GM23338 (cell line): ENCODE data around the gene CDR2L. TPM values are rescaled to one million over a fixed set of nuclear protein-coding genes. Genes with fewer than 3 reads are reported as not detected.

ENCODE experiments used
- ATAC-seq: fragments of 200-7000 bp; cut with Tn5 transposase; 3 replicates; pipeline ENCODE4 v1.9.1; 2020
- DNase-seq: peaks from one replicate; pipeline ENCODE4 v3.0.0-alpha.2; 2015; ENCODE audit warnings: low spot score
- H2AFZ ChIP-seq: fragments of 200-600 bp; sonication (generic); 2 replicates; pipeline ENCODE4 v1.8.0; 2016; ENCODE audit warnings: antibody characterized with exemption, mild to moderate bottlenecking, moderate library complexity
- H3F3A ChIP-seq: fragments of 200-600 bp; sonication (generic); replicated peaks from 2 replicates; pipeline ENCODE4 v1.8.0; 2017; ENCODE audit warnings: antibody characterized with exemption, mixed run types, low read depth
- H3K27ac ChIP-seq: fragments of 200-600 bp; sonication (generic); 2 replicates; pipeline ENCODE4 v1.6.1; 2016; ENCODE audit warnings: low read depth
- H3K27me3 ChIP-seq: fragments of 200-600 bp; sonication (generic); 2 replicates; pipeline ENCODE4 v1.8.0; 2016; ENCODE audit warnings: mild to moderate bottlenecking, mixed run types, moderate library complexity; ENCODE audit not compliant: insufficient read depth
- H3K36me3 ChIP-seq: fragments of 200-600 bp; sonication (generic); 2 replicates; pipeline ENCODE4 v1.8.0; 2016; ENCODE audit warnings: mild to moderate bottlenecking; ENCODE audit not compliant: insufficient read depth
- H3K4me1 ChIP-seq: fragments of 200-600 bp; sonication (generic); 2 replicates; pipeline ENCODE4 v1.8.0; 2016; ENCODE audit warnings: mild to moderate bottlenecking, moderate library complexity; ENCODE audit not compliant: insufficient read depth
- H3K4me2 ChIP-seq: fragments of 200-600 bp; sonication (generic); 2 replicates; pipeline ENCODE4 v1.7.1; 2017; ENCODE audit warnings: mixed run types
- H3K4me3 ChIP-seq: fragments of 200-600 bp; sonication (generic); 2 replicates; pipeline ENCODE4 v1.6.1; 2016; ENCODE audit warnings: mixed run types
- H3K79me2 ChIP-seq: fragments of 200-600 bp; sonication (generic); replicated peaks from 2 replicates; pipeline ENCODE4 v1.8.0; 2017; ENCODE audit warnings: mild to moderate bottlenecking; ENCODE audit not compliant: insufficient read depth
- H3K9me2 ChIP-seq: fragments of 200-600 bp; sonication (generic); 2 replicates; pipeline ENCODE4 v1.8.0; 2017; ENCODE audit not compliant: insufficient read depth
- H4K20me1 ChIP-seq: fragments of 200-600 bp; sonication (generic); replicated peaks from 2 replicates; pipeline ENCODE4 v1.8.0; 2017; ENCODE audit warnings: mild to moderate bottlenecking; ENCODE audit not compliant: insufficient read depth
- H3K27ac Mint-ChIP-seq: 2 replicates; pipeline ENCODE4 v1.8.0; 2020; ENCODE audit warnings: inconsistent platforms, mild to moderate bottlenecking, moderate library complexity, mixed read lengths
- H3K27me3 Mint-ChIP-seq: 3 replicates; pipeline ENCODE4 v1.8.0; 2022; ENCODE audit warnings: low read depth, mild to moderate bottlenecking, moderate library complexity, mixed read lengths, inconsistent platforms; ENCODE audit not compliant: insufficient read depth, poor library complexity
- H3K36me3 Mint-ChIP-seq: 3 replicates; pipeline ENCODE4 v1.8.0; 2021; ENCODE audit warnings: low read depth, mild to moderate bottlenecking, inconsistent platforms, moderate library complexity, mixed read lengths
- H3K4me1 Mint-ChIP-seq: 3 replicates; pipeline ENCODE4 v1.8.0; 2020; ENCODE audit warnings: mild to moderate bottlenecking, inconsistent platforms, mixed read lengths
- H3K4me3 Mint-ChIP-seq: 3 replicates; pipeline ENCODE4 v1.8.0; 2021; ENCODE audit warnings: moderate library complexity, mild to moderate bottlenecking, inconsistent platforms, mixed read lengths
- H3K9me3 Mint-ChIP-seq: 3 replicates; pipeline ENCODE4 v1.8.0; 2020; ENCODE audit warnings: moderate library complexity, mild to moderate bottlenecking, inconsistent platforms, mixed read lengths
- CREB1 ChIP-seq: fragments of 250-450 bp; sonication (Bioruptor Pico); IDR thresholded peaks from 2 replicates; pipeline ENCODE4 v1.5.0; 2020; ENCODE audit warnings: low read depth, mild to moderate bottlenecking, moderate library complexity
- EZH2 ChIP-seq: fragments of 200-600 bp; sonication (generic); IDR thresholded peaks from one replicate; pipeline ENCODE4 v1.8.0; 2017; ENCODE audit warnings: antibody characterized with exemption, mild to moderate bottlenecking, low read depth; ENCODE audit not compliant: unreplicated experiment
- EZH2phosphoT487 ChIP-seq: fragments of 200-600 bp; sonication (generic); IDR thresholded peaks from one replicate; pipeline ENCODE4 v1.8.1; 2018; ENCODE audit warnings: antibody characterized with exemption; ENCODE audit not compliant: unreplicated experiment
- JUNB ChIP-seq: IDR thresholded peaks from one replicate; pipeline ENCODE4 v1.6.1; 2016; ENCODE audit warnings: antibody characterized with exemption; ENCODE audit not compliant: unreplicated experiment
- NANOG ChIP-seq: IDR thresholded peaks from 2 replicates; pipeline ENCODE4 v1.6.1; 2016; ENCODE audit warnings: antibody characterized with exemption, borderline replicate concordance
- STAT1 ChIP-seq: IDR thresholded peaks from one replicate; pipeline ENCODE4 v1.6.1; 2016; ENCODE audit warnings: antibody characterized with exemption; ENCODE audit not compliant: unreplicated experiment
- ZNF114 ChIP-seq: fragments of 250-450 bp; sonication (Bioruptor Pico); IDR thresholded peaks from 2 replicates; pipeline ENCODE4 v1.5.0; 2020; ENCODE audit warnings: mild to moderate bottlenecking, moderate library complexity
- ZNF331 ChIP-seq: fragments of 250-450 bp; sonication (Bioruptor Pico); IDR thresholded peaks from 2 replicates; pipeline ENCODE4 v1.5.0; 2020; ENCODE audit warnings: low read depth, mild to moderate bottlenecking, moderate library complexity
- polyA plus RNA-seq: library from polyadenylated mRNA; unstranded; fragments of >200 nt; fragmentation: Nextera tagmentation; extraction: Ambion mirVana; gene quantifications from 2 replicates; pipeline ENCODE4 v1.2.1, GENCODE V29; 2016
- total RNA-seq: library from RNA; depleted of rRNA; stranded (reverse); fragments of >200 nt; shearing (Covaris generic); gene quantifications from 2 replicates; pipeline ENCODE4 v1.2.3, GENCODE V29; 2014
- TF ChIP-seq, protein P1 (sequence below): fragments of 250-450 bp; sonication (Bioruptor Pico); IDR thresholded peaks from 2 replicates; pipeline ENCODE4 v1.5.0; 2020; ENCODE audit warnings: mild to moderate bottlenecking, moderate library complexity
- TF ChIP-seq, protein P2 (sequence below), 2 experiments: fragments of 200-600 bp in 1 of 2; sonication (generic) in 1 of 2; conservative IDR thresholded peaks; 2 replicates each; pipeline versions ENCODE4 v1.5.1 to v1.6.1; 2016 to 2017; ENCODE audit warnings: antibody characterized with exemption in 2 of 2, low read depth in 2 of 2, mild to moderate bottlenecking in 2 of 2, moderate library complexity in 1 of 2
- TF ChIP-seq, protein P3 (sequence below): IDR thresholded peaks from one replicate; pipeline ENCODE4 v1.6.1; 2018; ENCODE audit warnings: antibody characterized with exemption; ENCODE audit not compliant: unreplicated experiment

The CDR2L gene
- total and polyA plus RNA-seq, 2 experiments from 2014 or later, result 17.7 to 35.8 TPM

DNA sequence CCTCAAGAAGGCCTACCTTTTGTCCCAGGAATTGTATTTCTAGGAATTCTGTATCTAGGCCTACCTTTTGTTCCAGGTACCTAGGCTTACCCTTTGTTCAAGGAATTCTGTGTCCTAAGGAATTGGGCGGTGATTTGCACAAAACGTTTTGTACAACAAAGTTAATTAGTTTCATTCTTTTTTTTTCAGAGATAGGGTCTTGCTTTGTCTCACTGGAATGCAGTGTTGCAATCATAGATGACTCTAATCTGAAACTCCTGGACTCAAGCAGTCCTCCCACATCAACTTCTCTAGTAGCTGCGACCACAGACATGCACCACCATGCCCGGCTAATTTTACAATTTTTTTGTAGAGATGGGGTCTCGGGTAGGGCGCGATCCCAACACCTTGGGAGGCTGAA lies 7.0 kb downstream of the CDR2L start (continued):
- TF ChIP-seq, protein P1, sequence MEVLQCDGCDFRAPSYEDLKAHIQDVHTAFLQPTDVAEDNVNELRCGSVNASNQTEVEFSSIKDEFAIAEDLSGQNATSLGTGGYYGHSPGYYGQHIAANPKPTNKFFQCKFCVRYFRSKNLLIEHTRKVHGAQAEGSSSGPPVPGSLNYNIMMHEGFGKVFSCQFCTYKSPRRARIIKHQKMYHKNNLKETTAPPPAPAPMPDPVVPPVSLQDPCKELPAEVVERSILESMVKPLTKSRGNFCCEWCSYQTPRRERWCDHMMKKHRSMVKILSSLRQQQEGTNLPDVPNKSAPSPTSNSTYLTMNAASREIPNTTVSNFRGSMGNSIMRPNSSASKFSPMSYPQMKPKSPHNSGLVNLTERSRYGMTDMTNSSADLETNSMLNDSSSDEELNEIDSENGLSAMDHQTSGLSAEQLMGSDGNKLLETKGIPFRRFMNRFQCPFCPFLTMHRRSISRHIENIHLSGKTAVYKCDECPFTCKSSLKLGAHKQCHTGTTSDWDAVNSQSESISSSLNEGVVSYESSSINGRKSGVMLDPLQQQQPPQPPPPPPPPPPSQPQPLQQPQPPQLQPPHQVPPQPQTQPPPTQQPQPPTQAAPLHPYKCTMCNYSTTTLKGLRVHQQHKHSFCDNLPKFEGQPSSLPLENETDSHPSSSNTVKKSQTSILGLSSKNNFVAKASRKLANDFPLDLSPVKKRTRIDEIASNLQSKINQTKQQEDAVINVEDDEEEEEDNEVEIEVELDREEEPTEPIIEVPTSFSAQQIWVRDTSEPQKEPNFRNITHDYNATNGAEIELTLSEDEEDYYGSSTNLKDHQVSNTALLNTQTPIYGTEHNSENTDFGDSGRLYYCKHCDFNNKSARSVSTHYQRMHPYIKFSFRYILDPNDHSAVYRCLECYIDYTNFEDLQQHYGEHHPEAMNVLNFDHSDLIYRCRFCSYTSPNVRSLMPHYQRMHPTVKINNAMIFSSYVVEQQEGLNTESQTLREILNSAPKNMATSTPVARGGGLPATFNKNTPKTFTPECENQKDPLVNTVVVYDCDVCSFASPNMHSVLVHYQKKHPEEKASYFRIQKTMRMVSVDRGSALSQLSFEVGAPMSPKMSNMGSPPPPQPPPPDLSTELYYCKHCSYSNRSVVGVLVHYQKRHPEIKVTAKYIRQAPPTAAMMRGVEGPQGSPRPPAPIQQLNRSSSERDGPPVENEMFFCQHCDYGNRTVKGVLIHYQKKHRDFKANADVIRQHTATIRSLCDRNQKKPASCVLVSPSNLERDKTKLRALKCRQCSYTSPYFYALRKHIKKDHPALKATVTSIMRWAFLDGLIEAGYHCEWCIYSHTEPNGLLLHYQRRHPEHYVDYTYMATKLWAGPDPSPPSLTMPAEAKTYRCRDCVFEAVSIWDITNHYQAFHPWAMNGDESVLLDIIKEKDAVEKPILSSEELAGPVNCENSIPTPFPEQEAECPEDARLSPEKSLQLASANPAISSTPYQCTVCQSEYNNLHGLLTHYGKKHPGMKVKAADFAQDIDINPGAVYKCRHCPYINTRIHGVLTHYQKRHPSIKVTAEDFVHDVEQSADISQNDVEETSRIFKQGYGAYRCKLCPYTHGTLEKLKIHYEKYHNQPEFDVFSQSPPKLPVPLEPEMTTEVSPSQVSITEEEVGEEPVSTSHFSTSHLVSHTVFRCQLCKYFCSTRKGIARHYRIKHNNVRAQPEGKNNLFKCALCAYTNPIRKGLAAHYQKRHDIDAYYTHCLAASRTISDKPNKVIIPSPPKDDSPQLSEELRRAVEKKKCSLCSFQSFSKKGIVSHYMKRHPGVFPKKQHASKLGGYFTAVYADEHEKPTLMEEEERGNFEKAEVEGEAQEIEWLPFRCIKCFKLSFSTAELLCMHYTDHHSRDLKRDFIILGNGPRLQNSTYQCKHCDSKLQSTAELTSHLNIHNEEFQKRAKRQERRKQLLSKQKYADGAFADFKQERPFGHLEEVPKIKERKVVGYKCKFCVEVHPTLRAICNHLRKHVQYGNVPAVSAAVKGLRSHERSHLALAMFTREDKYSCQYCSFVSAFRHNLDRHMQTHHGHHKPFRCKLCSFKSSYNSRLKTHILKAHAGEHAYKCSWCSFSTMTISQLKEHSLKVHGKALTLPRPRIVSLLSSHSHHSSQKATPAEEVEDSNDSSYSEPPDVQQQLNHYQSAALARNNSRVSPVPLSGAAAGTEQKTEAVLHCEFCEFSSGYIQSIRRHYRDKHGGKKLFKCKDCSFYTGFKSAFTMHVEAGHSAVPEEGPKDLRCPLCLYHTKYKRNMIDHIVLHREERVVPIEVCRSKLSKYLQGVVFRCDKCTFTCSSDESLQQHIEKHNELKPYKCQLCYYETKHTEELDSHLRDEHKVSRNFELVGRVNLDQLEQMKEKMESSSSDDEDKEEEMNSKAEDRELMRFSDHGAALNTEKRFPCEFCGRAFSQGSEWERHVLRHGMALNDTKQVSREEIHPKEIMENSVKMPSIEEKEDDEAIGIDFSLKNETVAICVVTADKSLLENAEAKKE (CRISPR knock-in tag), result no peak
- TF ChIP-seq, protein P2, sequence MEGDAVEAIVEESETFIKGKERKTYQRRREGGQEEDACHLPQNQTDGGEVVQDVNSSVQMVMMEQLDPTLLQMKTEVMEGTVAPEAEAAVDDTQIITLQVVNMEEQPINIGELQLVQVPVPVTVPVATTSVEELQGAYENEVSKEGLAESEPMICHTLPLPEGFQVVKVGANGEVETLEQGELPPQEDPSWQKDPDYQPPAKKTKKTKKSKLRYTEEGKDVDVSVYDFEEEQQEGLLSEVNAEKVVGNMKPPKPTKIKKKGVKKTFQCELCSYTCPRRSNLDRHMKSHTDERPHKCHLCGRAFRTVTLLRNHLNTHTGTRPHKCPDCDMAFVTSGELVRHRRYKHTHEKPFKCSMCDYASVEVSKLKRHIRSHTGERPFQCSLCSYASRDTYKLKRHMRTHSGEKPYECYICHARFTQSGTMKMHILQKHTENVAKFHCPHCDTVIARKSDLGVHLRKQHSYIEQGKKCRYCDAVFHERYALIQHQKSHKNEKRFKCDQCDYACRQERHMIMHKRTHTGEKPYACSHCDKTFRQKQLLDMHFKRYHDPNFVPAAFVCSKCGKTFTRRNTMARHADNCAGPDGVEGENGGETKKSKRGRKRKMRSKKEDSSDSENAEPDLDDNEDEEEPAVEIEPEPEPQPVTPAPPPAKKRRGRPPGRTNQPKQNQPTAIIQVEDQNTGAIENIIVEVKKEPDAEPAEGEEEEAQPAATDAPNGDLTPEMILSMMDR (conservative IDR thresholded peaks at IDR 0.05; ENCODE audit: low read depth in 2 of 2), result no peak

DNA sequence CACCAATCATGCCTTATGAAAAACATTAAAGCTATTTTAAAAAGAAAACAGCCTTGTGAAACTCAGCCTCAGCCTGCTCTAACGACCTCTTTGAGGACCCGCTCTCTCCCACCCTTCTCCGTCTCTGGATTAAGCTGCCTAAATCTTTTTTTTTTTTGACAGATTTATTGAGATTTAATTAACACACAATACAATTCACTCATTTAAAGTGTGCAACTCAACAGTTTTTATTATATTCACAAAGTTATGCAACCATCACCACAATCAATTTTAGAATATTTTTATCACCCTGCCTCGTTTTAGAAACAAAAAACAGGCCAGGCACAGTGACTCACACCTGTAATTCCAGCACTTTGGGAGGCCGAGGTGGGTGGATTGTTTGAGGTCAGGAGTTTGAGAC lies 8.4 kb downstream of the CDR2L start:
- Histone ChIP-seq H3K27ac (no peak overlapping the region), H3K27me3 (no peaks in the 10 kb centered on the region), H2AFZ (no peak overlapping the region), H3K79me2 (0 out of 2 replicates have a peak, but pooled peaks cover 3% of the 10 kb centered on the region), H3K4me2 (no peak overlapping the region), H3K4me1 (no peaks in the 10 kb centered on the region), H3K4me3 (no peak overlapping the region), H3F3A (no peaks in the 10 kb centered on the region), H4K20me1 (peaks cover 20% of the 10 kb centered on the region; the same call in 1 of the 2 replicates), H3K36me3 (peaks cover 3% of the 10 kb centered on the region; the same call in 1 of the 2 replicates), H3K9me2 (no peaks in the 10 kb centered on the region)
- peaks cover 7% of the 10 kb centered on the region; the same call in 2 of the 3 replicates for H3K4me1 Mint-ChIP-seq
- DNase-seq (no peak), ATAC-seq (no peak)
- H3K4me3 Mint-ChIP-seq, result no peak overlapping the region
- TF ChIP-seq, protein P3, sequence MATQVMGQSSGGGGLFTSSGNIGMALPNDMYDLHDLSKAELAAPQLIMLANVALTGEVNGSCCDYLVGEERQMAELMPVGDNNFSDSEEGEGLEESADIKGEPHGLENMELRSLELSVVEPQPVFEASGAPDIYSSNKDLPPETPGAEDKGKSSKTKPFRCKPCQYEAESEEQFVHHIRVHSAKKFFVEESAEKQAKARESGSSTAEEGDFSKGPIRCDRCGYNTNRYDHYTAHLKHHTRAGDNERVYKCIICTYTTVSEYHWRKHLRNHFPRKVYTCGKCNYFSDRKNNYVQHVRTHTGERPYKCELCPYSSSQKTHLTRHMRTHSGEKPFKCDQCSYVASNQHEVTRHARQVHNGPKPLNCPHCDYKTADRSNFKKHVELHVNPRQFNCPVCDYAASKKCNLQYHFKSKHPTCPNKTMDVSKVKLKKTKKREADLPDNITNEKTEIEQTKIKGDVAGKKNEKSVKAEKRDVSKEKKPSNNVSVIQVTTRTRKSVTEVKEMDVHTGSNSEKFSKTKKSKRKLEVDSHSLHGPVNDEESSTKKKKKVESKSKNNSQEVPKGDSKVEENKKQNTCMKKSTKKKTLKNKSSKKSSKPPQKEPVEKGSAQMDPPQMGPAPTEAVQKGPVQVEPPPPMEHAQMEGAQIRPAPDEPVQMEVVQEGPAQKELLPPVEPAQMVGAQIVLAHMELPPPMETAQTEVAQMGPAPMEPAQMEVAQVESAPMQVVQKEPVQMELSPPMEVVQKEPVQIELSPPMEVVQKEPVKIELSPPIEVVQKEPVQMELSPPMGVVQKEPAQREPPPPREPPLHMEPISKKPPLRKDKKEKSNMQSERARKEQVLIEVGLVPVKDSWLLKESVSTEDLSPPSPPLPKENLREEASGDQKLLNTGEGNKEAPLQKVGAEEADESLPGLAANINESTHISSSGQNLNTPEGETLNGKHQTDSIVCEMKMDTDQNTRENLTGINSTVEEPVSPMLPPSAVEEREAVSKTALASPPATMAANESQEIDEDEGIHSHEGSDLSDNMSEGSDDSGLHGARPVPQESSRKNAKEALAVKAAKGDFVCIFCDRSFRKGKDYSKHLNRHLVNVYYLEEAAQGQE, result no peak
- TF ChIP-seq EZH2, result no peak
- no peak for TF ChIP-seq JUNB
- TF ChIP-seq STAT1, result no peak
- no peak for TF ChIP-seq ZNF114 (CRISPR knock-in tag)
- no peak for TF ChIP-seq NANOG
- no peak for TF ChIP-seq ZNF331 (CRISPR knock-in tag)
- no peak for TF ChIP-seq CREB1 (CRISPR knock-in tag)
- TF ChIP-seq, protein P2 (conservative IDR thresholded peaks at IDR 0.05; ENCODE audit: low read depth in 2 of 2), result no peak
- TF ChIP-seq EZH2phosphoT487, result no peak
- H3K9me3 Mint-ChIP-seq, result no peaks in the 10 kb centered on the region
- H3K27me3 Mint-ChIP-seq, result peaks cover 2% of the 10 kb centered on the region
- H3K27ac Mint-ChIP-seq, result no peak overlapping the region
- H3K36me3 Mint-ChIP-seq, result peaks cover 3% of the 10 kb centered on the region; the same call in 1 of the 3 replicates
